NCI-H2196 (cell line): Measurements from ENCODE around the gene HHATL.

Source experiments
- DNase-seq: peaks from one replicate; lab custom pipeline; 2025; ENCODE audit not compliant: unreplicated experiment; lab: John Stamatoyannopoulos, UW

HHATL gene

DNA sequence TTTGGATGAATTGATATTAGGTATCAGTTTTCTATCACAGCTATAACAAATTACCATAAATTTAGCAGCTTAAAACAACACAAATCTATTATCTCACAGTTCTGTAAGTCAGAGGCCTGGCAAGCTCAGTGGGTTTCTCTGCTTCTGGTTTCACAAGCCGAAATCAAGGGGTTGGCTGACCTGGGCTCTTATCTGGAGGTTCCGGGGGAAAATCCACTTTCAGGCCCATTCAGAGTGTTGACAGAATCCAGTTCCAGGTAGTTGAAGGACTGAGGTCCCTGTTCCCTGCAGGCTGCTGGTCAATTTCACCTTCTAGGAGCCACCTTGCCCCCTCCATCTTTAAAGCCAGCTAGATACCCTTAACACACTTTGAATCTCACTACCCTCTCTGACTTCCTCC, 11.1 kb upstream of the HHATL start:
- DNase-seq: no peak

DNA sequence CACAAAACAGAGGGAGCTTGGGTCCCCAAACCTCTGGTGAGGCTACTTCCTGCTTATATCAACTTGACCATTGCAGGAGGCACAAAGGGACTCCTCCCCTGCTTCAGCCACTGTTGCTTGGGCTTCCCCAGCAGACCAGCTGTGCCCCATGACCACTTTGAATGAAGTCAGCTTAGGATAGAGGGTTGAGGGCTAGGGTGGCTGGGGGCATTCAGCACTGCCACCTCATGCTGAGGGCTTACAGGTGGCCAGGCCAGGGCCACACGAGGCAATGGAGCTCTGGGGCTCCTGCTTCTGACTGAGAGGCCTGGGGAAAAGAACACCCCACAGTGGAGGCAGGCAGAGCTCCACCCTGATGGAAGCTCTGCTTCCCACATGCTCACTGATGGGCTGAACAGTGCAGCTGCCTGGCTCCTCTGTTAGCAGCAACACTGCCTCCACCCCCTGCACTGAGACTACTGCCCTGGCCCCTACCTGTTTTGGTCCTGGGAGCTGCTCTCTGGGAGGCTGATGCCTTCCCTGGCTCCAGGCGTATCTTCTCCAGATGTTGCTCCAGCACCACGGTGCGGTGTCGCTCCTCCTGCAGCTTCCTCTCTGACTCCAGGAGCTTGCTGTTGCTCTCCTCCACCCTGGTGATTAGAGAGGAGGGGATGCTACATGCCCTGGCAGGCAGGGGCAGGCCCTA, 10.2 kb upstream of the HHATL start:
- DNase-seq: no peak

DNA sequence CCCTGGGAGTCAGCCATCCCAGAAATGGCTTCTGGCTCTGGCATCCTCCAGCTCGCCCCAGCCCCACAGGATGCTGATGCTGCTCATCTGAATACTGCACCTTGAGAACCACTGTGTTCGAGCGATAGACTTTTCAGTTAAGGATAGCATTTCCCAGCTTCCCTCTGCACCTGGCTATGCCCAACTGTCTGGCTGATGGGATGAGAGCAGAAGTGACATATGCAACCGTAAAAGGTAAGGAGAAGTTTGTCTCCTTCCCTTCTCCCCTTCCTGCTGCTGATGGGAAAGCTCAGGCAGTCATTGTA, 9.7 kb upstream of the HHATL start:
- no peak for DNase-seq

DNA sequence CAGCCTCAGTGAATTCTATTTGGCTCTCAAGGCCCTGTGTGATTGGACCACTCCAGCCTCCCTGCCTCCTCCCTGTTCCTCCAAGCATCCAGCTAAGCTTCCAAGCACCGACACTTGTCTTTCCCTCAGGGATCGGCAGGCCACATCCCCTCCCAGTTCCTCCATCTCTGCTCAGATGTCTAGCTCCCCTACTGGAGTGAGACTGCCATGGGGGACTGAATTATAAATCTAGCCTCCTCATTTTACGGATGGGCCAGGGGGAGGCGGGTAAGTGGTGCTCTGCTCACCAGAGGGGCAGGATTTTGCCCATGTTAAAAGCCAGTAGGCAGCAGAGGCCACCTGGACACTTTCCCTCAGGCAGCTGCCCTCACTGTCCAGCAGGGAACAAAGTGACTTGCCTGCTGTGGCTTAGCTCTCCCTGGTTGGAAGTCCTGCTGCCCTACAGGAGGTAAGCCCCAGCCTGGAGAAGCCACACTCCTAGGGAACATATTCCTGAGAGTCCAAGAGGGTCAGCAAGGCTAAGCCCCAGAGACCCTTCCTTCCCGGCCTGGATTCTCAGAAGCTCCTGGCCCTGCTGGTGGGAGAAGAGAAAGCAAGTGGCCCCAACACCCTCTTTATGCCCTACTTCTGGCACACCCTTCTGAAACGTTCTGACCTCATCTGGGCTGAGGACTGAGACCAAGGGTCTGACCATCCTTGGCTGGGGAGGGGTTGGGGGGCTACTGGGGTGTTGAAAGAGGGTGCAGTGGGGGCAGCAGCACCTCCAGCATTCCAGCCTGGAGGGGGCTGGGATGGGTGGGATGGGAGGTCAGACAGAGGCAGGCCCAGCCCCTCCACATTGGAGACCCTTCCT, 9.1 kb upstream of the HHATL start:
- DNase-seq: no peak

DNA sequence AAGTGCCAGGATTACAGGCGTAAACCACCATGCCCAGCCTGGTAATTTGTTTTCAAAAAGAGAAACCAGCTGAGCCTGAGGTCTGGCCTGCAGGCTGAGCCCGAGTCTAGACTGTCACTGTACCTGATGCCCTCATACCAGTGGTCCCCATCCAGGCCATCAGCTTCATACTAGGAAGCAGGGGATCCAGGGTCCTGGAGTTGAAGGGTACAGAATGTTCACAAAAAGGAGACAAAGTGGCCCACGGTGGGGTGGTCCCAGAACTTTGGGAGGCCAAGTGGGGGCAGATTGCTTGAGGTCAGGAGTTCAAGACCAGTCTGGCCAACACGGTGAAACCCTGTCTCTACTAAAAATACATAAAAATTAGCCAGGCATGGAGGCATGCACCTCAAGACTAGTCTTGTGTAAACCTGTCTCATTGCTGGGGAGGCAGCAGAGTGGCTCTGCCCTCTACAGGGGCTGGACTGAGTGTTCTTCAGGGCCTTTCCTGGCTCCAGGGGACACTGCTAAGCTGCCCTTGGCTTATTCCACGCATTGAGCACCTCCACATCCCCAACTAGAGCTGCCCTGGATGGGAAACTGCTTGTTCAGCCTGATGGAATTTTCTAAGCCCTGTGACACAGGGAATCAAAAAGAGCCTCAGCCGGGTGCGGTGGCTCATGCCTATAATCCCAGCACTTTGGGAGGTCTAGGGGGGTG, 7.9 kb upstream of the HHATL start:
- DNase-seq: no peak

- DNase-seq: no peak
Observed at GRCh38 chr3:42709621-42710020, 7.0 kb upstream of the HHATL start.

DNA sequence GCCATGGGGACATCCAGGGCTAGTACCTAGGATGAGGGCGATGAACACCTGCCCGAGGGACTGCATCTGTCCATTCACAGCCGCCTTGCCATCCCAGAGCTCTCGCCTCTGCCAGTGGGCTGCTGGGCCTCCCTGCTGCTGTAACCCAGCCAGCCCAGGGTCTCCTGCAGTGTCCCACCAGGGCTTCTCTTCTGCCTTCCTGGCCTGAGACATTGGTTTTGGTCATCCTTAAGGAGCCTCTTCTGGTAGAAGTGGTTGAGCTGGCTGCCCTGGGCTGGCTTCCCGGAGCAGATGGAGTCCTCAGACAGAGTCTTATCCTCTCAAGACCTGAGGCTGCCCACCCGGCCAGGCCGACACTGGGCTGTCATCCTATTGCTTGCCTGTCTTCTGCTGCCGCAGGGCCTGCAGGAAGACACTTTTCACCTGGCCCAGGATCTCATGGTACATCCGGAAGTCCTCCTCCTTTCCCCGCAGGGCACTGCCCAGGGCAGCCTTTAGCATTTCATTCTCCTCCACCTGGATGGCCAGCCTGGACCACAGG, 6.1 kb upstream of the HHATL start:
- no peak for DNase-seq

GRCh38 chr3:42707620-42708355, 5.2 kb upstream of the HHATL start:
- DNase-seq: no peak

DNA sequence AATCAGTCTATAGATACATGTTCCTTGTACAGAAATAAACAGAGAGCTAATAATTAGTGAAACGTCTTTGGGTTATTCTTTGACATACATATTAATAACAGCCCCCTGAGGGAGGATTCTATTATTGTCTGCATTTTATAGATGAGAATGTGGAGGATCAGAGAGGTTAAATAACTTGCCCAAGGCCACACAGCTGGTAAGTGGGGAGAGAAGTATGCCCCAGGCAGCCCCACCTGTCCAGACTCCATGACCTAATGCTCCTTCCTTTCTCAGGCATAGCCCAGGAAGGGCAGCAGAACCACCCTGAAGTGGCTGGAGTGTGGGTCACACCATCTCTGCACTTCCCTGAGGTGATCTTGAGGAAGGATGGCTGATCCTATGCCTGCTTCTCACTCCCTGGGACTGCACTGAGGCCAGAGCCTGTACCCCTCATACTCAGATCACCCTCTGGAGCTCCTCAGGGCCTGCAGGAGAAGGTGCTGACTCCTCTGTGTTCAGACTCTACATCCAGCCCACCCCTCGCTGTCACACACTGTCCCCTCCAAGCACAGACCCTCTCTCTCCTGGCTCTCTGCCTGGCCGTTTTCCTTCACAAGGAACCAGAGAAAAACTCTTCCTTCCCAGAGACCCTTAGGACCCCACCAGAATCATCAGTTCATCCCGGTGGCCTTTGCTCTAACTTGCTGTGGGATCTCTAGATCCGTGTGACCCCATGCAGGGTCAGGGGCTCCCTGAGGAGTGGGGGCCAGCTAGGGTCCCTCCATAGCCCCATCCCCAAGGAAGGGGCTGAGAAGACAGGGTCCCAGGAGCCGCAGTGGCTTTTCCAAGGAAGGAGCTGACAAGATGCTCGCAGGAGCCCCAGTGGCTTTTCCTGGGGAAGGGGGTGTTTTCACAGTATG, 4.4 kb upstream of the HHATL start:
- DNase-seq: no peak

- no peak for DNase-seq
Observed at GRCh38 chr3:42705962-42706585, 3.5 kb upstream of the HHATL start.

- DNase-seq: no peak
Observed at GRCh38 chr3:42705058-42705767, 2.6 kb upstream of the HHATL start.

GRCh38 chr3:42704136-42704841, 1.7 kb upstream of the HHATL start:
- DNase-seq: no peak

DNA sequence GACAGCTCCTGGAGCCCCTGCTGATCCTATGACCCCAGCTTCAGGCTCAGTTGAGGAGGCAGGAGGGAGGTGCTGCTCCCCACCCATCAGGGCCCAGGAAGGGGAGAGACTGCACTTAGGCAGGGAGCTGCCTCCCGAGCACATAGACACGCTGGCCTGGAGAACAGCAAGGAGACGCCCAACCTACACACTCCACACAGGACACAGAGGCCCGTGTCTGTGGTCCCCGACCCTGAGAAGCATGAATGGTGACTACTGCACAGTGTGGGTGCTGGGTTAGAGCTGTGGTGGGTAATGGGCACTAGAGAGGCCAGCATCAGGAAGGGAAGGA, 1.1 kb upstream of the HHATL start:
- DNase-seq: no peak

- DNase-seq: no peak
Observed at GRCh38 chr3:42702982-42703694, 540 bp upstream of the HHATL start.

DNA sequence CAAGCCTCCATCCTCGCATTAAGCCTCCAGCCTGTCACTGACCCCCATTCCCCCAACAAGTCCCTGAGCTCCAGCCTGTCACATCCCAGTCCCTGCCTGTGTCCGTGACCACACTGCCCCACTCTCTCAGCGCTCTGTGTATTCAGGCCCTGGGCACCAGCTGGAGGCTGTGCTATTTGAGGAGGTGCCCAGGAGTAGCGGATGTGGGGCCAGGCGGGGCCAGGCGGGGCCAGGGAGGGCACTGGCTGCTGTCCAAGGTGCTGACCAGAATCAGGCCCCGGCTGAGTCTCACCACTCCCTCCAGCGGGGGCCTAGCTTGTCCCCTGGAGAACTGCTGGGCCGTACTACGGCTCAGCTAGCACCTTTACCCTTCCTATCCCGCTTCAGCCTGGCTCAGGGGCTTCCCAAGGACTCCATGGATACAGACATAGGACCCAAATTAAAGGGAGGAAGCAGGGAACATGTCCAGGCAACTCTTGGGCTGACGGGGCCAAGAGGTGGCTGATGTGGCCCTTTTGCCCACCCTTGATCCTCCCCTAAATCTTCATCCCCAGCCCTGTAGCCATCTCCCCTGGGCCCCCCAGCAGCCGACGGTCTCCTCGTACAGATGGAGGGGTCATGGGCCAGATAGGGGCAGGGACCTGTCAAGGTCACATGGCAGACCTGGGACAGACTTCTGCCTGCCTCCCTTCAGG, 1.1 kb downstream of the HHATL start:
- DNase-seq: no peak

- no peak for DNase-seq
Observed at GRCh38 chr3:42700366-42701288, 2.0 kb downstream of the HHATL start.
